Loucy (cell line): ENCODE data around the gene SLC38A3.

Experiments
- H2AFZ ChIP-seq: fragments of 200-600 bp; sonication (generic); 2 replicates; pipeline ENCODE4 v1.6.0; 2016; ENCODE audit warnings: antibody characterized with exemption, mild to moderate bottlenecking, low read length, moderate library complexity
- H3F3A ChIP-seq: fragments of 200-600 bp; 2 replicates; pipeline ENCODE4 v1.6.0; 2016; ENCODE audit warnings: antibody characterized with exemption, low read depth, mild to moderate bottlenecking
- H3K27me3 ChIP-seq: fragments of 200-600 bp; sonication (generic); 2 replicates; pipeline ENCODE4 v1.6.1; 2014; ENCODE audit warnings: low read length, mild to moderate bottlenecking; ENCODE audit not compliant: insufficient read depth, poor library complexity, severe bottlenecking
- H3K36me3 ChIP-seq: fragments of 200-600 bp; sonication (generic); 2 replicates; pipeline ENCODE4 v1.6.1; 2016; ENCODE audit warnings: low read length; ENCODE audit not compliant: insufficient read depth
- H3K4me1 ChIP-seq: fragments of 200-600 bp; sonication (generic); 2 replicates; pipeline ENCODE4 v1.5.1; 2014; ENCODE audit warnings: low read length, mild to moderate bottlenecking; ENCODE audit not compliant: insufficient read depth, poor library complexity, severe bottlenecking
- H3K4me2 ChIP-seq: fragments of 200-600 bp; sonication (generic); 2 replicates; pipeline ENCODE4 v1.6.0; 2014; ENCODE audit warnings: antibody characterized with exemption, low read length, low read depth, mild to moderate bottlenecking; ENCODE audit not compliant: poor library complexity, severe bottlenecking
- H3K4me3 ChIP-seq: fragments of 200-600 bp; sonication (generic); 2 replicates; pipeline ENCODE4 v1.5.1; 2014; ENCODE audit warnings: low read length, mild to moderate bottlenecking, mixed read lengths; ENCODE audit not compliant: poor library complexity, severe bottlenecking
- H3K79me2 ChIP-seq: fragments of 200-600 bp; sonication (generic); 2 replicates; pipeline ENCODE4 v1.6.1; 2014; ENCODE audit warnings: low read length; ENCODE audit not compliant: insufficient read depth
- H3K9ac ChIP-seq: fragments of 200-600 bp; sonication (generic); 2 replicates; pipeline ENCODE4 v1.6.0; 2014; ENCODE audit warnings: mild to moderate bottlenecking, low read depth, low read length, moderate library complexity; ENCODE audit not compliant: poor library complexity, severe bottlenecking
- H3K9me2 ChIP-seq: fragments of 200-600 bp; sonication (generic); replicated peaks from 2 replicates; pipeline ENCODE4 v1.6.1; 2016; ENCODE audit warnings: low read depth, low read length, mixed read lengths
- H3K9me3 ChIP-seq: fragments of 200-600 bp; sonication (generic); 2 replicates; pipeline ENCODE4 v1.6.1; 2014; ENCODE audit warnings: mild to moderate bottlenecking, antibody characterized with exemption, low read length, low read depth; ENCODE audit not compliant: insufficient read depth
- H4K20me1 ChIP-seq: fragments of 200-600 bp; sonication (generic); 2 replicates; pipeline ENCODE4 v1.6.0; 2014; ENCODE audit warnings: antibody characterized with exemption, low read length, mild to moderate bottlenecking; ENCODE audit not compliant: insufficient read depth, poor library complexity, severe bottlenecking
- EZH2phosphoT487 ChIP-seq: fragments of 200-600 bp; IDR thresholded peaks from 2 replicates; pipeline ENCODE4 v1.6.1; 2018; ENCODE audit warnings: antibody characterized with exemption, mild to moderate bottlenecking, moderate library complexity, borderline replicate concordance
- TF ChIP-seq, protein P1 (sequence below): fragments of 200-600 bp; sonication (generic); conservative IDR thresholded peaks from 2 replicates; pipeline ENCODE4 v1.5.1; 2014; ENCODE audit warnings: mild to moderate bottlenecking, antibody characterized with exemption, low read length

SLC38A3 gene

DNA sequence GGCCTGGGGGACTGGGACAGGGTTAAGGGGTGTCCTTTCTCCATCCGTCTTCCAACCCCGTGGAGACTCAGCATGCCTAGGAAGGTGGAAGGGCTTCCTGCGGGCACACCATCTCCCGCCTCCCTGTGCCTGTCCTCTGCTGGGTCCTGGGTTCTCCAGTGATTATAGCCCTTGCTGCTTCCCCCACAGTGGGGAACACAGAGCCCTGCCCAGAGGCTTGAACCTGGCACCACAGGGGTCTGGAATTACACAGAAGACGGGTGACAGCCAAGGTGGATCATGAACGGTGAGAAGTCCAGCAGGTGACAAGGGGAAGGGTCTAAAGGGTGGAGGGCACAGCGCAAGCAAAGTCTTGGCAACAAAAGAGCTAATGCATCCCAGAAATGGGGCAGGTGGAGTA, 57.7 kb downstream of the SLC38A3 start:
- TF ChIP-seq, protein P1, sequence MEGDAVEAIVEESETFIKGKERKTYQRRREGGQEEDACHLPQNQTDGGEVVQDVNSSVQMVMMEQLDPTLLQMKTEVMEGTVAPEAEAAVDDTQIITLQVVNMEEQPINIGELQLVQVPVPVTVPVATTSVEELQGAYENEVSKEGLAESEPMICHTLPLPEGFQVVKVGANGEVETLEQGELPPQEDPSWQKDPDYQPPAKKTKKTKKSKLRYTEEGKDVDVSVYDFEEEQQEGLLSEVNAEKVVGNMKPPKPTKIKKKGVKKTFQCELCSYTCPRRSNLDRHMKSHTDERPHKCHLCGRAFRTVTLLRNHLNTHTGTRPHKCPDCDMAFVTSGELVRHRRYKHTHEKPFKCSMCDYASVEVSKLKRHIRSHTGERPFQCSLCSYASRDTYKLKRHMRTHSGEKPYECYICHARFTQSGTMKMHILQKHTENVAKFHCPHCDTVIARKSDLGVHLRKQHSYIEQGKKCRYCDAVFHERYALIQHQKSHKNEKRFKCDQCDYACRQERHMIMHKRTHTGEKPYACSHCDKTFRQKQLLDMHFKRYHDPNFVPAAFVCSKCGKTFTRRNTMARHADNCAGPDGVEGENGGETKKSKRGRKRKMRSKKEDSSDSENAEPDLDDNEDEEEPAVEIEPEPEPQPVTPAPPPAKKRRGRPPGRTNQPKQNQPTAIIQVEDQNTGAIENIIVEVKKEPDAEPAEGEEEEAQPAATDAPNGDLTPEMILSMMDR: no peak
- no peak for TF ChIP-seq EZH2phosphoT487

GRCh38 chr3:50263478-50264382, 58.7 kb downstream of the SLC38A3 start:
- no peaks in the 10 kb centered on the region for H3K9me2 ChIP-seq
- peaks cover 12% of the 10 kb centered on the region; the same call in 1 of the 2 replicates for H3K79me2 ChIP-seq
- peaks cover 8% of the 10 kb centered on the region; the same call in 1 of the 2 replicates for H3K36me3 ChIP-seq
- no peaks in the 10 kb centered on the region for H3K9me3 ChIP-seq
- H3K4me3 ChIP-seq: no peak overlapping the region
- H3K4me2 ChIP-seq: no peak overlapping the region
- TF ChIP-seq, protein P1: no peak
- TF ChIP-seq EZH2phosphoT487: no peak
- H3K4me1 ChIP-seq: peaks cover 13% of the 10 kb centered on the region
- H4K20me1 ChIP-seq: no peaks in the 10 kb centered on the region
- H3K9ac ChIP-seq: no peak overlapping the region
- no peaks in the 10 kb centered on the region for H3K27me3 ChIP-seq
- H3F3A ChIP-seq: peaks cover 4% of the 10 kb centered on the region; the same call in 1 of the 2 replicates
- no peak overlapping the region for H2AFZ ChIP-seq

More for the DNA sequence above, 57.7 kb downstream of the SLC38A3 start:
- Histone ChIP-seq H3K9me2 (no peaks in the 10 kb centered on the region), H2AFZ (no peak overlapping the region), H3K79me2 (peaks cover 12% of the 10 kb centered on the region; the same call in 1 of the 2 replicates), H3K4me1 (peaks cover 13% of the 10 kb centered on the region), H3K4me2 (no peak overlapping the region), H4K20me1 (peaks cover 2% of the 10 kb centered on the region), H3K4me3 (no peak overlapping the region), H3K9me3 (no peaks in the 10 kb centered on the region), H3F3A (peaks cover 4% of the 10 kb centered on the region; the same call in 1 of the 2 replicates), H3K27me3 (no peaks in the 10 kb centered on the region), H3K9ac (no peak overlapping the region), H3K36me3 (peaks cover 17% of the 10 kb centered on the region; the same call in 1 of the 2 replicates)

- Histone ChIP-seq H4K20me1 (no peaks in the 10 kb centered on the region), H3F3A (no peaks in the 10 kb centered on the region), H3K4me3 (no peak overlapping the region), H3K9me3 (no peaks in the 10 kb centered on the region), H3K27me3 (no peaks in the 10 kb centered on the region), H3K9me2 (no peaks in the 10 kb centered on the region), H3K4me1 (peaks cover 13% of the 10 kb centered on the region), H3K4me2 (no peak overlapping the region), H3K79me2 (peaks cover 12% of the 10 kb centered on the region; the same call in 1 of the 2 replicates), H2AFZ (no peak overlapping the region), H3K9ac (no peak overlapping the region), H3K36me3 (peaks cover 3% of the 10 kb centered on the region; the same call in 1 of the 2 replicates)
- TF ChIP-seq EZH2phosphoT487: no peak
- TF ChIP-seq, protein P1: no peak
These were observed 59.4 kb downstream of the SLC38A3 start for GRCh38 chr3:50264383-50264963.
